ENCODE results near the gene STK26.

- no peak for TF ChIP-seq CTCF (IDR thresholded peaks at IDR 0.05)
- no peak for TF ChIP-seq POLR2A (IDR thresholded peaks at IDR 0.05)
- TF ChIP-seq EP300 (IDR thresholded peaks at IDR 0.05): no peak
Measured at GRCh38 chrX:132063334-132063733, 40.2 kb downstream of the STK26 start.

All from ovary (tissue), 3 donors.